GM19043 (cell line): Measurements from ENCODE around the gene RRAS2.
"Not testable (repeated sequence)": the region's sequence is repeated elsewhere in the genome, so short reads cannot be mapped to it uniquely, and the experiment has no call there.

ENCODE experiments used
- ATAC-seq: cut with Tn5 transposase; IDR thresholded peaks from one replicate; pipeline ENCODE4 v1.9.1; 2021; ENCODE audit warnings: low read depth; ENCODE audit not compliant: unreplicated experiment

RRAS2 gene

DNA sequence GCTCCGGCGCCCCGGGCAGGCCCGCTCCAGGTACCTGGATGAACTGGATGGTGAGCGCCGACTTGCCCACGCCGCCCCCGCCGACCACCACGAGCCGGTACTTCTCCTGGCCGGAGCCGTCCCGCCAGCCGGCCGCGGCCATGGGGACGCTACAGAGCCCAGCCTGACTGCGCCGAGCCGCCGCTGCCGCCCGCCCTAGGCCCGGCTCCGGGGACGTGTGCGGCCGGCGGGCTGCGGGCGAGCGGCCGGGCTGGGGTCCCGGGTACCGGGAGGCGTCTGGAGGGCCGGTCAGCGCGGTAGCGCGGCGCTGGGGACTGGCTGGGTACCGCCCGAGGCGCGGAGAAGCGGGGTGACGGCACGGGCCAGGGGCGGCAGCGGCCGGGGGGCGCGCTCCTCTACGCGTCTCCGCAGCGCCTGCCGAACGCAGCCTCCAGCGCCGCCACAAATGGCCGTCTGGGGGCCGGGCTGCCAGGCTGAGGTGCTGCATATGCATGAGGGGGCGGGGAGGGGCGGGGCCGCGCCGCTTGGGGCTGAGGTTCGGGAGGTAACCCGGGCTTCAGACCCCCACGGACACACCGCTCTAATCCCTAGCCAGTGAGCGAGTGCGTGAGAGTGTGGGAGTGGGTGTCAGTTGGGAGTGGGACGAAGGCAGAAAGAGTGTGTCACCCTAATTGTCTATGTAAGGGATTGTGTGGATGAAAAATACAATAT lies at the start of gene RRAS2:
RRAS2 (minus strand) TSS at position 455 of the 711 bp plus-strand sequence; CDS start at position 142, 313 bp downstream.
- peak; percentile 86 for ATAC-seq

DNA sequence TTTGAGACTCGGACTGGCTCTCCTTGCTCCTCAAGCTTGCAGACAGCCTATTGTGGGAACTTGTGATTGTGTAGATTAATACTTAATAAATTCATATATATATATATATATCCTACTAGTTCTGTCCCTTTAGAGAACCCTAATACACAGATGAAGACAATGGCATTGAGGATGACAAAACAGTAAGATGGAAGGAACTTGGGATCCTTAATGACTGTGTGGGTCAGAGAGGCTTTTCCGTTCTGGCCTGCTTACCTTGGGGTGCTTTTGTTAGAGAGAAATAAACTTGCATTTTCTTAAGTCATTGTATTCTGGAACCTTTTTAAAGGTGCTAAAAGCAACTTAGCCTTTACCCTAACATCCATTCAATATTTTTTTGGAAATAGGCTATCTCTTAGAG lies 49.6 kb upstream of the RRAS2 start:
- ATAC-seq, result no peak

DNA sequence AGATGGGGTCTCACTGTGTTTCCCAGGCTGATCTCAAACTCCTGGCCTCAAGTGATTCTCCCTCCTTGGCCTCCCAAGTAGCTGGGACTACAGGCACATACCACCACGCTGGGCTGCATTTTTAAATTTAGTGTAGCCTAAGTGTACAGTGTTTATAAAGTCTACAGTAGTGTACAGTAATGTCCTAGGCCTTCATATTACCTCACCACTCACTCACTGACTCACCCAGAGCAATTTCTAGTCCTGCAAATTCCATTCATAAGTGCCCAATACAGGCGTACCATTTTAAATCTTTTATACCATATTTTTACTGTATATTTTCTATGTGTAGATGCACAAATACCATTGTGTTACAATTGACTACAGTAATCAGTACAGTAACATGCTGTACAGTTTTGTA lies 47.1 kb upstream of the RRAS2 start:
- not testable (repeated sequence) for ATAC-seq

DNA sequence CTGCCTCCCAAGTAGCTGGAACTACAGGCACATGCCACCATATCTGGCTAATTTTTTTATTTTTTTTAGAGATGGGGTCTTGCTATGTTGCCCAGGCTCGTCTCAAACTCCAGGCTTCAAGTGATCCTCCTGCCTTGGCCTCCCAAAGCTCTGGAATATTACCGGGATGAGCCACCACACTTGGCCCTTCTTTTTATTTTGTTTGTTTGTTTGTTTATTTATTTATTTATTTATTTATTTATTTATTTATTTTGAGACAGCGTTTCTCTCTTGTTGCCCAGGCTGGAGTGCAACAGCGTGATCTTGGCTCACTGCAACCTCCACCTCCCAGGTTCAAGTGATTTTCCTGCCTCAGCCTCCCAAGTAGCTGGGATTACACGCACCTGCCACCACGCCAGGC lies 44.5 kb upstream of the RRAS2 start:
- not testable (repeated sequence) for ATAC-seq

DNA sequence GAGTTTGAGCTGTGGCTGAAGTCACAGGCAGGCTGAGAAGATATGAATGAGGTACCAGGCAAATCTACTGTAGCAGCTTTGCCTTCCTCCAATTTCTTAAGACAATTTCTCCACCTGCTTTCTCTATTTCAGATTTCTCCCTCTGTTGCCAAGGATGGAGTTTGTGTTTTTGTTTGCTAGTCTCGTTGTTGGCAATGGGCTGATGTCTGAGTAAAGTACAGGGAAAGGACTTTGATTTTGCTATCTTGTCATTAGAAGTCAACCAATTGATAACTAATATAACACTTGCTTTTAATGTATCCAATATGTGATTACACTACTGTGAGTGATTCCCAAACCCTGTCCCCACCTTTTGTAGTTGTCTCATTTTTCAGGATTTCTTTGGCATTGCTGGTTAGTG lies 40.1 kb upstream of the RRAS2 start:
- ATAC-seq, result no peak

DNA sequence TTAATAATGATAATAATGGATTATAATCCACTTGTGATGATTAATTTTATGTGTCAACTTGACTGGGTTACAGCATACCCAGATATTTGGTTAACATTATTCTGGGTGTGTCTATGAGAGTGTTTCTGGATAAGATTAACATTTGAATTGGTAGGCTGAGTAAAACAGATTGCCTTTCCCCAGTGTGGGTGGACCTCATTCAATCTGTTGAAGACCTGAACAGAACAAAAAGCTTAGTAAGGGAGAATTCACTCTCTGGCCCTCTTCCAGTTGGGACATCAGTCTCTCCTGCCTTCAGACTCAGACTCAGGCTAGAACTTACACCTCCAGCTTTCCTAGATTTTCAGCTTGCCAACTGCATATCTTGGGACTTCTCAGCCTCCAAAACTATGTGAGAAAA lies 37.3 kb upstream of the RRAS2 start:
- no peak for ATAC-seq

DNA sequence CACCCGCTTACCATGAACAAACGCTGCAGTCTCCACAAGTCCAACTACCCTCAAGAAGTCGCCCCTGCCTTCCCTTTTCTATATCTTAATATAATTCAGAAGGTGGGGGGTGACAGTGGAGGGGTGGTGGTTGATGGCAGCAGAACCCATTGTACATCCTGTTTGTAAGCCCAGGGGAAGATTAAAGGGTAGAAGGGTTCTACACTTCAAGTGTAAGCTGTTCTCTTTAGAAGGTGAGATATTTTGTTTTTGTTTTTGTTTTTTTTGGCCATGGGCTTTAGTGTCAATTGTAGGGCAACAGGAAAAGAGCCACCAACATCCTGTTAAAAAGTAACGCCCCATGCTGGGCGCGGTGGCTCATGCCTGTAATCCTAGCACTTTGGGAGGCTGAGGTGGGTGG lies 34.9 kb upstream of the RRAS2 start:
- ATAC-seq, result no peak

DNA sequence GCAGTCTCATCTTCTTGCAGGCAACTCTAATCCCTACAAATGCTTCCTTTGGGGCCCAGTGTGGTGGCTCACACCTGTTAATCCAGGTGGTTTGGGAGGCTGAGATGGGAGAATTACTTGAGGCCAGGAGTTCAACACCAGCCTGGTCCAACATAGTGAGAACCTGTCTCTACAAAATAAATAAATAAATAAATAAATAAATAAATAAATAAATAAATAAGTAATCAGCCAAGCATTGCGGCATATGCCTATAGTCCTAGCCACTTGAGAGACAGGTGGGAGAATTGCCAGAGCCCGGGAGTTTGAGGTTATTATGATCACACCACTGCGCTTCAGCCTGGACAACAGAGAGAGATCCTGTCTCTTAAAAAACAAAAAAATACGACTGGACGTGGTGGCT lies 34.1 kb upstream of the RRAS2 start:
- no peak for ATAC-seq

DNA sequence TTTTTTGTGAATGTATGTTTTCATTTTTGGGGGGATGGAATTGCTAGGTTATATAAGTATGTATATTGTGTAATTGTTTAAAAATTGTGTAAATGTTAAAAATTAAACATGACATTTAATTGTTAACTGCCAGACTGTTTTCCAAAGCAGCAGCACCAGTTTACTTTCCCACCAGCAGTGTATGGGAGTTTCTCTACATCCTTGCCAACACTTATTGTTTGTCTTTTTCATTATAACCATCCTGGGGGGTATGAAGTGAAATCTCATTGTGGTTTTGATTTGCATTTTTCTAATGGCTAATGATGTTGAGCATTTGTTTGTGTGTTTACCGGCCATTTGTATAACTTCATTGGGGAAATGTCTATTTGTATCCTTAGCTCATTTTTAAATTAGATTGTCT lies 31.7 kb upstream of the RRAS2 start:
- no peak for ATAC-seq

DNA sequence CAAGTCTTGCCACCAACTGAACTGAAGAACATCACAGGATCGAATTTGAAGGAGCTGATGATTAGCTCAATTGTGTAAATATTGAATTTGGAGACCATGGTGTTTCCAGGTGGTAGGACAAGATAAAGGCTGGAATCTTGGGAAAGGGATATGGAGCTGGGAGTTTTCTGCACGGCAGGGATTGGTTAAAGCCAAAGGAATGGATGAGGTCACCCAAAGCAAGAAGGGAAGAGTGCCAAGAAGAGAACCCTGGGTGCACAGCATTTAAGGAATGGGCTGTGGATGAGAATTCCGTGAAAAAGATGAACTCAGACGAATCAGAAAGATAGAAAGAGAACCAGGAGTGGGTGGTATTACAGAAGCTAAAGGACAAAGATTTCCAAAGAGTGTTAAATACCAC lies 29.4 kb upstream of the RRAS2 start:
- no peak for ATAC-seq

DNA sequence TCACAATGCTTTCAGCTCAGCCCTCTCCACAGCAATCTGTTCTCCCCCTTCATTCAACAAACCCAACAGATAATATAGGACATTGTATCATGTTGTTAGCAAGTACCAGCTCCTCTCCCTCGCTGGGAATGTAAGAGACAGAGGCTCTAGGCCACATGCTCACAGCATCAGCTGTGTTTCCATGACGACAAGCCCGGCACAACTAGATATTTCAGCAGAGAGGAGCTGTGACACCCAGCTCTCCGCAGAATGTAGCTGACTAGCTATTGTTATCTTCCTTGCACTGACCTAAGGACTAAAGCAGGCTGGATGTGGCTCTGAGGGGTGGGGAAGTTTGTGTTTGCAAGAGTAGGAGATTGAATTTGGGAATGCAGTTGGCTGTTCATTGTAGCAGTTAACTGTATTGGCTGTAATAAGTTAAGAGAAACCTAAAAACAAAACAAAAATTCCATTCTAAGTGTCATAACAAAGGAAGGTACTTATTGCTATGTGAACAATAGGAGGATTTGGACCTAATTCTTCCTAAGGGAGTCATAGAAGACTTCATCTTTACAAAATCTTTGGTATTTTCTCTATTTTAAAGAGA lies 28.0 kb upstream of the RRAS2 start:
- ATAC-seq, result no peak

DNA sequence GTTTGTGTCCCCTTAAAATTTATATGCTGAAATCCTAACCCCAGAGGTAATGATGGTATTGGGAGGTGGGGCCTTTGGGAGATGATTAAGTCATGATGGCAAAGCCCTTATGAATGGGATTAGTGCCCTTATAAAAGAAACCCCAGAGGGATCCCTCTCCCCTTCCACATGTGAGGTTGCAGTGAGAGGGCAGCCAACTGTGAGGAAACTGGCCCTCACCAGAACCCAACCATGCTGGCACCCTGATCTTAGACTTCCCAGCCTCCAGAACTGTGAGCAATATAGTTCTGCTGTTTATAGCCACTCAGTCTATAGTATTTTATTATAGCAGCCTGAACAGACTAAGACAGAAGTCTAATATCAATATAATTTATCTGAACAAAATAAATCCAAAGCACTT lies 27.1 kb upstream of the RRAS2 start:
- no peak for ATAC-seq

DNA sequence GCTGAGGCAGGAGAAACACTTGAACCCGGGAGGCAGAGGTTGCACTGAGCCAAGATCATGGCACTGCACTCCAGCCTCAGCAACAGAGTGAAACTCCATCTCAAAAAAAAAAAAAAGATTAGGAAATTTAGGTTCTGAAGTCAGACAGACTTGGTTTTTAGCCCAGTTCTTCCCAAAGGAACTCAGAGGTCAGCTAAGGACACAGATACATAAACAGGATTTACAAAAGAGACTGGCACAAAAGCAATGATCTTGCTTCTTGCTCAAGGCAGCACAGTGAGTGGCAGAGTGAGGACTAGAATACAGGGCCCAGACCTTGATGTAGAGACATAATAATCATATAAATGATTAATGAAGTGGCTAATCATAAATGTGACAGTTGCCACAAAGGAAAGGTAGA lies 25.4 kb upstream of the RRAS2 start:
- no peak for ATAC-seq

DNA sequence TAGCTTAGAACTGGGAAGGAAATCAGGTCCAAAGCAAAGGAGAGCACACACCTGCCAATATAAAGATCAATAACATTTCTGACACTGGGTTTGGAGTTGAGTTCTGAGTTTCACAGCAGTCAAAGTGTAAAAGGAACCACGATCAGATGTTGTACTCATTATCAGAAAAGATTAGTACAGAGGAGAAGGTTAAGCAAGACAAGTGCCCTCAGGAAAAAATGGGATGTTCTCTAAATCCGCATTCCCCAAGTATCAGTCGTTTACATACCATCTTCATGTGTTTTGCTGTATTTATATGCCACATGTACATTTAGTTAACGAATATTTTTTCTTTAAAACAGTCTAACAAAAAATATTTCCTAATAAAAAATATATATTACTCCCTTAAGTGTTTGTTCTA lies 23.0 kb upstream of the RRAS2 start:
- ATAC-seq, result no peak

DNA sequence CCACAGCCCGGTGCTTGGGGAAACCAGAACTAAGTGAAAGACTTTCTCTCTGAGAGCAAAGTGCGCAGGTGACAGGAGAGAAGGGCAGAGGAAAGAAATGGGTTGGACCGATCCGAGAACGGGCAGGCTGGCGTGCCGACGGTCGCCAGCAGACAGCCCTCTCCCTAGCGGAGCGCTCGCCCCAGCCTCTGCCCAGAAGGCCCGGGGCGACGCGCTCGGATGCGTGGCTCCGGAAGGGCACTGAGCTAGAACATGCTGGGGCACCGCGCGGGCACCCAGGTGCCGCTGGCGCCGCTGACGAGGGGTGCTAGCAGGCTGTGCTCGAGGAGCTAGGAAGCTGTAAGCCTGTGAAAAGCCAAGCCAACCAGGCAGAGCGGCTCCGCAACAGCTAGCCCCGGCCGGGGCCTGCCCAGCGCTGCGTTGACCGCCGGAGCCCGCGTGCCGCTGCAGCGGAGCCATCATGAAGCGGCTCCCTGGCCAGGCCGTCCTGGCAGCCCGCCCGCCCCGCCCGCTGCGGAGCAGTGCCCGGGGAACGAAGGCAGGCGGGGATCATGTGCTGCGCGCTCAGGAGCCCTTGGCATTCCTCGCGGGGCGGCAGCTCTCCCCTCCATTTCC lies 22.1 kb upstream of the RRAS2 start:
- peak; percentile 76 for ATAC-seq

DNA sequence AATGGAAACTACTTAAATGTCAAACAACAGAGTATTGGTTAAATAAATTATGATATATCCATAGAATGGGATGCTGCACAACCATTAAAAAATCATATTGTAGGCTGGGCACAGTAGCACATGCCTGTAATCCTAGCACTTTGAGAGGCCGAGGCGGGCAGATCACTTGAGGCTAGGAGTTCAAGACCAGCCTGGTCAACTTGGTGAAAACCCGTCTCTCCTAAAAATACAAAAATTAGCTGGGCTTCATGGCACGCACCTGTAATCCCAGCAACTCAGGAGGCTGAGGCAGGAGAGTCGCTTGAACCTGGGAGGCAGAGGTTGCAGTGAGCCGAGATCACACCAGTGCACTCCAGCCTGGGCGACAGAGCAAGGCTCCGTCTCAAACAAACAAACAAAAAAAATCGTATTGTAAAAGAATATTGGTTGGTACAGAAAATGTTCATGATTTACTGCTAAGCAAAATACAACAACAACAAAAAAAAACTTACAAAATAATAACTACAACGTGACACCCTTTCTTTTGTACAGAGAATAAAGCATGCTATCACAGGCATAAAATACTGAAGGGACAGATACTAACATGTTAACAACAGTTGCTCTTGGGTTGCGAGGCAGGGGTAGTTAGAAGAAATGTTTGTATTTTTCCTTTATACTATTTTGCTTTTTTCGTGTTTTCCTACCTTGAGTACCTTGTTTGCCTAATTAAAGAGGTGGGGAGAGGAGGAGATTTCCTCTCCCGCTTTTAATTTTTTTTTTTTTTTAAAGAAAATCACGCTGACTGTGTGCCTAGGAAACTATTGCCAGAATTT lies 21.3 kb upstream of the RRAS2 start:
- ATAC-seq, result no peak

DNA sequence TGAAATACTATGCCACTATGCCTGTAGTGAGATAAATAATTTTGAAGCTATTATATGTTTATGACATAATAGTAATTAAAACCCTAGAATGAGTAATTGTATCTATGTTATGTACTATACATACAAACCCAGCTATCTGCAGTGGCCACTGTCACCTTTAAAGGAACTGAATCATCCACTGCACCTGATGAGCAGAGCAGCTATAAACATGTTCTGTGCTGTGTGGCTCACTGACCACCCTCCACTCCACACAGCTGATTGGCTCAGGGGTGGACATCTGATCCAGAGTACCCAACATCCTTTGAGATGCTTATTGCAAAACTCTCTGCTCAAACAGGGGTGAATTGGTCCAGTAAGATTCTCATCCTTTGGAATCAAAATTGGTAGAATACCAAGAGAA lies 19.2 kb upstream of the RRAS2 start:
- ATAC-seq, result no peak

DNA sequence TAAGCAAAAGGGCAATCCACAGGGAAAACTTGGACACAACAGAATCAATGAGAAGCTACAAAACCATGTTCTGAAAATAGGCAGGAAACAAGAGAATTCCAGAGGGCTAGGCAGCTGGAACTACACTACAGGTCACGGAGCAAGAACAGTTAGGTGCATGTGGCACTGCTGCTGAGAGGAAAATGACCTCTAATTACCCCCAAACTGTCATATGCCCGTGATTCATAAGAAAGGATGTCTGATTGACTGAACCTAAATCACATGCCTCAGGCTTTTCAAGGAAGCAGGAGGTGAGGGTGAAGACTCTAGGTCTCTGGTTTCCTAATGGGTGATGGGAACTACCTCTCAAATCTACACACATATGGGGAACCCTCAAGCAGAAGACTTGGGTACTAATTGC lies 17.9 kb upstream of the RRAS2 start:
- ATAC-seq, result no peak

DNA sequence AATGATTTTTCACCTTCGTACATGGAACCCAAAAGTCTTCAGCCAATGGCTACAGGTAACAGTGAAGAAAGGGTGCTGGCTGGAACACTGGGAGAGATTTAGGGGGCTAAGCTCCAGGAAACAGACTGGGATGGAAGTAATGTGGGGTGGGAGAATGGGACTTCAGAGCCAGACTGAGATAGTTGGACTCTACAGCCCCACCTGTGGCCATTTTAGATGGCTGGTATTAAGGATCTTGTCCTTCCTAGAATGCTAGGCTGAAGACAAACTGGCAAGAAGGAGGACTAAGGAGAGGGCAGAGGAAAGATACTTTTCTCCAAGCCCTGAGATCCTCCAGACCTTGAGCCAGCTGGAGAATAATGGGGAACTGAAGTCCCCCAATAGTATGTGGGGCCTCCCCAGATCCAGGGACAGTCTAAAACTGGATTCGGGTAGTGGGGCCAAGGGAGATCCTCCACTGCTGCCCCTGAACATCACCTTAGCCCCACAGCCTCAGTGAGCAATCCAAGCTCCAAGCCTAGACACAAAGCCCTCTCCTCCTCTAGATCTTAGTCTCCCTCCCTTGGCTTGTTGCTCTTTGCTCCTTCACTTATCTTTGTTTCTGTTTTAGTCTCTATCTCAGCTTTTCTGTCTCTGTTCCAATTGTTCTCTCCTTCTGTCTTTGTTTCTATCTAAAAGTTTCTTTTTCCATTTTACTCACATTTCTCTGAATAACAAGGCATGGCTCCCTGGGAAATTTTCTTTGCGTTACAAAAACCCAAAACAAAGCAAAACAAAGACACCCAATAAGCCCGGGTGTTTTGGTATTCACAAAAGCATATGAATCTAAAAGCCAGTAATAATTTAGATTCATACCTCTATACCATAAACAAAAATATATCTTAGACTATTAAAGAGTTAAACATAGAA lies 16.2 kb upstream of the RRAS2 start:
- no peak for ATAC-seq

DNA sequence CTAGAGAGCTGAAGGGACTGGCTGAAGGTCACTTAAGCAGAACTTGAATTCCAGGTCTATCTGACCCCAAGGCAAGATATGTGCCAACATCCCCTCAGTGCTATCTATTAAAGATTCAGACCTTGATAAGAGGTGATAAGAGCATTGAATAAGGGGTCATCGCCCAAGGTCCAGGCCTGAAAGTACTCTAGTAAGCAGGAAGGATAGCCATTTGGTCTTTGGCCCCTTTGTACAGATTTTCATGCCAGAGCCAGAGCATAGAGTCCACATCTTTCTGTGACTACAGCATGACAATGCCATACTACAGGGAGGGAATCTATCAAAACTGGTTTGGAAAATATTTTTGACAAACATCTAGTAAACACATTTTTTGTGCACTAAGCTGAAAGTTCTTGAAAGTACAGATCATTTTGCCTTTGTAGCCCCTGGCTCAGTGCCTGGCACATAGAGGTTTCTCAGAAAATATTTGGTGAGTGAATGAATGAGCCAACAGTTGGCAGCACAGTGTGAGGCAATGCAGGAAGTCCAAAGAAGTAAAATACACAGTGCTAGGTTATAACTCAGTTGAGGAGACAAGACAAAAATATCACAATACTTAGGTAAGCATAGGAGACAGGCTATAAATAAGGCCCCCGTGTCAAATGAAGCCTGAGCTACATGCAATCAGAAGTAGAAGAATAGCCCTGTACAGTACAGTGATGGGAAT lies 15.1 kb upstream of the RRAS2 start:
- ATAC-seq, result no peak
